HK-2 (cell line): ENCODE measurements around the gene LMX1B.
"Not testable (repeated sequence)": the region's sequence is repeated elsewhere in the genome, so short reads cannot be mapped to it uniquely, and the experiment has no call there.

Experiments
- DNase-seq: peaks from one replicate; pipeline ENCODE4 v3.0.0-alpha.2; 2018; ENCODE audit not compliant: unreplicated experiment

Gene LMX1B

GRCh38 chr9:126613651-126614050 lies at the start of gene LMX1B:
Gene LMX1B (plus strand): TSS chr9:126613928. CDS start chr9:126614450, 522 bp downstream.
- DNase-seq: no peak

GRCh38 chr9:126564128-126564527 lies 49.6 kb upstream of the LMX1B start:
- DNase-seq: no peak

- DNase-seq: no peak
Measured at GRCh38 chr9:126564716-126565115, 49.0 kb upstream of the LMX1B start.

- DNase-seq: no peak
Measured at GRCh38 chr9:126565336-126566128, 48.2 kb upstream of the LMX1B start.

GRCh38 chr9:126569036-126569435 lies 44.7 kb upstream of the LMX1B start:
- DNase-seq: no peak

- DNase-seq: no peak
Measured at GRCh38 chr9:126578029-126578428, 35.7 kb upstream of the LMX1B start.

- DNase-seq: not testable (repeated sequence)
Measured at GRCh38 chr9:126580319-126580718, 33.4 kb upstream of the LMX1B start.

- no peak for DNase-seq
Measured at GRCh38 chr9:126581893-126582292, 31.8 kb upstream of the LMX1B start.

- DNase-seq: no peak
Measured at GRCh38 chr9:126582427-126582826, 31.3 kb upstream of the LMX1B start.

- DNase-seq: no peak
Measured at GRCh38 chr9:126583144-126583760, 30.5 kb upstream of the LMX1B start.

- DNase-seq: no peak
Measured at GRCh38 chr9:126584611-126585010, 29.1 kb upstream of the LMX1B start.

- no peak for DNase-seq
Measured at GRCh38 chr9:126586236-126586635, 27.5 kb upstream of the LMX1B start.

- DNase-seq: no peak
Measured at GRCh38 chr9:126587187-126588185, 26.2 kb upstream of the LMX1B start.

- DNase-seq: no peak
Measured at GRCh38 chr9:126588491-126589168, 25.1 kb upstream of the LMX1B start.

GRCh38 chr9:126589349-126589748 lies 24.4 kb upstream of the LMX1B start:
- DNase-seq: no peak

- no peak for DNase-seq
Measured at GRCh38 chr9:126591083-126591482, 22.6 kb upstream of the LMX1B start.

- DNase-seq: no peak
Measured at GRCh38 chr9:126591922-126592321, 21.8 kb upstream of the LMX1B start.

GRCh38 chr9:126592461-126592860 lies 21.3 kb upstream of the LMX1B start:
- no peak for DNase-seq

GRCh38 chr9:126595982-126596381 lies 17.7 kb upstream of the LMX1B start:
- no peak for DNase-seq

- DNase-seq: no peak
Measured at GRCh38 chr9:126599047-126599650, 14.6 kb upstream of the LMX1B start.
